SK-N-SH (cell line): ENCODE results near the gene TRDN. TPM values are rescaled to one million over a fixed set of nuclear protein-coding genes. Genes with fewer than 3 reads are reported as not detected.

Experiments used
- CTCF ChIA-PET: fragments of 300-600, 350-600 bp; formaldehyde crosslinking; extraction: SDS; loops from one replicate; lab custom pipeline; 2021; lab: Yijun Ruan, JAX
- POLR2A ChIA-PET: fragments of 350-600 bp; sonication (Branson Sonifier 250); formaldehyde crosslinking; extraction: SDS; loops from one replicate; lab custom pipeline; 2020; ENCODE audit warnings: antibody characterized with exemption, inconsistent platforms; lab: Yijun Ruan, JAX
- DNase-seq: peaks from one replicate; pipeline ENCODE4 v3.0.0; 2012
- H2AFZ ChIP-seq: fragments of 200-600 bp; sonication (generic); 2 replicates; pipeline ENCODE4 v1.8.1; 2016; ENCODE audit warnings: antibody characterized with exemption, mild to moderate bottlenecking, low read depth
- H3F3A ChIP-seq: fragments of 200-600 bp; sonication (generic); replicated peaks from 2 replicates; pipeline ENCODE3; 2016; ENCODE audit warnings: antibody characterized with exemption, mild to moderate bottlenecking; ENCODE audit not compliant: insufficient read depth
- H3K27ac ChIP-seq, 2 experiments: fragments of 200-500 bp in 1 of 2; fragments of 200-600 bp in 1 of 2; sonication (Bioruptor generic) in 1 of 2; sonication (generic), shearing (Covaris generic) in 1 of 2; 2 replicates each; pipeline versions ENCODE4 v1.5.1 to v1.6.1; 2014 to 2016; ENCODE audit warnings: low read depth in 2 of 2, inconsistent platforms in 1 of 2, low read length in 1 of 2, mild to moderate bottlenecking in 1 of 2, mixed read lengths in 1 of 2
- H3K27me3 ChIP-seq: fragments of 200-600 bp; sonication (generic), shearing (Covaris generic); 2 replicates; pipeline ENCODE4 v1.6.1; 2016; ENCODE audit warnings: mixed run types; ENCODE audit not compliant: insufficient read depth
- H3K36me3 ChIP-seq, 2 experiments: fragments of 200-500 bp in 1 of 2; fragments of 200-600 bp in 1 of 2; sonication (Bioruptor generic) in 1 of 2; sonication (generic) in 1 of 2; replicated peaks in 1 of 2; 2 replicates each; pipeline versions ENCODE3 to v1.5.1; 2014 to 2016; ENCODE audit warnings: low read length in 1 of 2, mild to moderate bottlenecking in 1 of 2; ENCODE audit not compliant: insufficient read depth in 2 of 2, control insufficient read depth in 1 of 2
- H3K4me1 ChIP-seq, 2 experiments: fragments of 200-500 bp in 1 of 2; fragments of 200-600 bp in 1 of 2; sonication (Bioruptor generic) in 1 of 2; sonication (generic), shearing (Covaris generic) in 1 of 2; 2 replicates each; pipeline versions ENCODE4 v1.5.1 to v1.6.1; 2014 to 2016; ENCODE audit warnings: low read depth in 1 of 2, low read length in 1 of 2, mixed run types in 1 of 2; ENCODE audit not compliant: insufficient read depth in 2 of 2, control insufficient read depth in 1 of 2
- H3K4me2 ChIP-seq: fragments of 200-600 bp; sonication (generic), shearing (Covaris generic); 2 replicates; pipeline ENCODE4 v1.6.1; 2017; ENCODE audit warnings: mixed run types
- H3K4me3 ChIP-seq, 2 experiments: fragments of 200-500 bp in 1 of 2; fragments of 200-600 bp in 1 of 2; sonication (Bioruptor generic) in 1 of 2; sonication (generic), shearing (Covaris generic) in 1 of 2; 2 replicates each; pipeline versions ENCODE4 v1.5.1 to v1.8.1; 2014 to 2016; ENCODE audit warnings: low read depth in 2 of 2, inconsistent platforms in 1 of 2, low read length in 1 of 2, mild to moderate bottlenecking in 1 of 2, mixed read lengths in 1 of 2, moderate library complexity in 1 of 2
- H3K79me2 ChIP-seq: fragments of 200-600 bp; sonication (generic); 2 replicates; pipeline ENCODE4 v1.8.1; 2017; ENCODE audit warnings: mild to moderate bottlenecking; ENCODE audit not compliant: insufficient read depth
- H3K9ac ChIP-seq: fragments of 200-600 bp; sonication (generic); 2 replicates; pipeline ENCODE4 v1.6.1; 2017; ENCODE audit warnings: mixed run types
- H3K9me2 ChIP-seq: fragments of 200-600 bp; sonication (generic); 2 replicates; pipeline ENCODE4 v1.6.1; 2017; ENCODE audit warnings: mixed run types
- H3K9me3 ChIP-seq: fragments of 200-600 bp; sonication (generic); 2 replicates; pipeline ENCODE4 v1.6.1; 2017; ENCODE audit warnings: mixed run types, mild to moderate bottlenecking, moderate library complexity
- H4K20me1 ChIP-seq: fragments of 200-600 bp; sonication (generic); 2 replicates; pipeline ENCODE4 v1.6.1; 2017; ENCODE audit warnings: mild to moderate bottlenecking, mixed run types; ENCODE audit not compliant: insufficient read depth
- ELF1 ChIP-seq: IDR thresholded peaks from 2 replicates; pipeline ENCODE4 v1.4.0; 2012
- EZH2phosphoT487 ChIP-seq: fragments of 200-600 bp; sonication (generic); IDR thresholded peaks from 2 replicates; pipeline ENCODE4 v1.6.1; 2017; ENCODE audit warnings: low read depth, mixed run types, mild to moderate bottlenecking, antibody characterized with exemption, moderate library complexity, borderline replicate concordance
- GABPA ChIP-seq: IDR thresholded peaks from 2 replicates; pipeline ENCODE4 v1.4.0; 2012; ENCODE audit warnings: low read depth, mild to moderate bottlenecking
- MXI1 ChIP-seq: IDR thresholded peaks from 2 replicates; pipeline ENCODE4 v1.6.1; 2012; ENCODE audit warnings: mild to moderate bottlenecking, low read depth, low read length, improper control_type of control experiment
- NRF1 ChIP-seq: IDR thresholded peaks from 2 replicates; pipeline ENCODE4 v1.6.1; 2012; ENCODE audit warnings: low read depth, mild to moderate bottlenecking, low read length
- POLR2AphosphoS5 ChIP-seq: IDR thresholded peaks from 2 replicates; pipeline ENCODE4 v1.6.1; 2012; ENCODE audit warnings: low read depth, low read length
- RCOR1 ChIP-seq: fragments of 150-350 bp; IDR thresholded peaks from 2 replicates; pipeline ENCODE4 v1.6.1; 2017; ENCODE audit warnings: antibody characterized with exemption, low read length
- RXRA ChIP-seq: IDR thresholded peaks from 2 replicates; pipeline ENCODE4 v1.4.0; 2012; ENCODE audit warnings: low read depth, mild to moderate bottlenecking, borderline replicate concordance
- SMC3 ChIP-seq: IDR thresholded peaks from 2 replicates; pipeline ENCODE4 v1.6.1; 2012; ENCODE audit warnings: low read depth, low read length, improper control_type of control experiment
- YY1 ChIP-seq: IDR thresholded peaks from 2 replicates; pipeline ENCODE4 v1.4.0; 2012; ENCODE audit warnings: low read depth, mild to moderate bottlenecking
- WGBS: methylation state at CpG from one replicate; pipeline ENCODE4 v1.1.6; 2017; ENCODE audit warnings: low lambda C conversion rate; 5-methylcytosine and 5-hydroxymethylcytosine counted together
- polyA plus RNA-seq, 3 experiments: library from polyadenylated mRNA; depleted of rRNA; stranded (reverse); fragments of >200 nt; gene quantifications; 2 replicates each; pipeline ENCODE4 v1.2.3, GENCODE V29; 2012
- TF ChIP-seq, protein P1 (sequence below): IDR thresholded peaks from 2 replicates; pipeline ENCODE4 v1.4.0; 2012; ENCODE audit warnings: low read depth, borderline replicate concordance
- TF ChIP-seq, protein P2 (sequence below): IDR thresholded peaks from 2 replicates; pipeline ENCODE4 v1.6.1; 2012; ENCODE audit warnings: mild to moderate bottlenecking, low read depth, low read length, moderate library complexity

Gene TRDN
- polyA plus RNA-seq, 1 of the 3 experiments (the other 2 are of a cell fraction) = not detected

DNA sequence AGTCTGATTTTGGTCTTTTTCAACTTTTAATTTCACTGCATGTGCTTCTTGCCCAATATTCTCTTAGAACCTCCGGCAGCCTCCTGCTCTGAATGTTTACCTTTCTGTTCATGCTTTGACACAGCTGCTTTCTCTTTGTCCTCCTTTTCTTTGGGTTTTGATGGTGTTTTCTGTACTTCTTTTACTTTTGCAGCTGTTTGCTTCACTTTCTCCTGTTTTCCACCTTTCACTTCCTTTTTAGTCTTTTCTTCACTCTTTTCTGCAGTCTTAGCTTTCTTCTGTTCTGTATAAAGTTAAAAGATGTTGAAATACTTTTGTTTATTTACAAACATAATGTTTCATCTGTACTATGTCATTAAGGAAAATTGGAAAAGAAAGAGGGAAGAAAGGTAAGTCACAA is 133.1 kb downstream of the TRDN start:
- Histone ChIP-seq H3K79me2 (no peaks in the 10 kb centered on the region), H3K36me3 (no peaks in the 10 kb centered on the region), H3F3A (no peaks in the 10 kb centered on the region), H3K9me2 (no peaks in the 10 kb centered on the region), H3K4me3 (no peak overlapping the region), H3K9ac (no peak overlapping the region), H3K27me3 (no peaks in the 10 kb centered on the region), H2AFZ (no peak overlapping the region), H3K9me3 (no peaks in the 10 kb centered on the region), H3K4me1 (no peaks in the 10 kb centered on the region), H3K27ac (no peak overlapping the region), H3K4me2 (no peak overlapping the region), H4K20me1 (no peaks in the 10 kb centered on the region)
- TF ChIP-seq RCOR1 = no peak
- no peak for TF ChIP-seq ELF1
- ChIA-PET CTCF (interaction anchor here (0.8 kb wide), 1 partner anchor 16 kb away, joined by 3 read pairs; no protein-coding TSS in a partner anchor), POLR2A (no interaction called here)
- DNase-seq = no peak
- WGBS = 0% methylated on average over 1 of the region's 1 CpG

GRCh38 chr6:123497025-123497424 is 139.7 kb downstream of the TRDN start:
- no peaks in the 10 kb centered on the region for H3F3A ChIP-seq
- no peak overlapping the region for H3K4me3 ChIP-seq
- TF ChIP-seq MXI1 (no peak), YY1 (no peak)
- TF ChIP-seq, protein P1, sequence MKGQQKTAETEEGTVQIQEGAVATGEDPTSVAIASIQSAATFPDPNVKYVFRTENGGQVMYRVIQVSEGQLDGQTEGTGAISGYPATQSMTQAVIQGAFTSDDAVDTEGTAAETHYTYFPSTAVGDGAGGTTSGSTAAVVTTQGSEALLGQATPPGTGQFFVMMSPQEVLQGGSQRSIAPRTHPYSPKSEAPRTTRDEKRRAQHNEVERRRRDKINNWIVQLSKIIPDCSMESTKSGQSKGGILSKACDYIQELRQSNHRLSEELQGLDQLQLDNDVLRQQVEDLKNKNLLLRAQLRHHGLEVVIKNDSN = no peak
- TF ChIP-seq, all 33 proteins: peak for 0
- ChIA-PET POLR2A (no interaction called here), CTCF (no interaction called here)
- no peak for DNase-seq
- Histone ChIP-seq H3K4me2 (no peak overlapping the region), H3K36me3 (no peaks in the 10 kb centered on the region), H3K4me1 (no peaks in the 10 kb centered on the region), H3K9me2 (no peaks in the 10 kb centered on the region), H3K9ac (no peak overlapping the region), H4K20me1 (no peaks in the 10 kb centered on the region), H3K9me3 (no peaks in the 10 kb centered on the region), H3K79me2 (no peaks in the 10 kb centered on the region), H3K27me3 (no peaks in the 10 kb centered on the region), H2AFZ (no peak overlapping the region), H3K27ac (no peak overlapping the region)
- WGBS = 8% methylated on average over 2 of the region's 2 CpGs

DNA sequence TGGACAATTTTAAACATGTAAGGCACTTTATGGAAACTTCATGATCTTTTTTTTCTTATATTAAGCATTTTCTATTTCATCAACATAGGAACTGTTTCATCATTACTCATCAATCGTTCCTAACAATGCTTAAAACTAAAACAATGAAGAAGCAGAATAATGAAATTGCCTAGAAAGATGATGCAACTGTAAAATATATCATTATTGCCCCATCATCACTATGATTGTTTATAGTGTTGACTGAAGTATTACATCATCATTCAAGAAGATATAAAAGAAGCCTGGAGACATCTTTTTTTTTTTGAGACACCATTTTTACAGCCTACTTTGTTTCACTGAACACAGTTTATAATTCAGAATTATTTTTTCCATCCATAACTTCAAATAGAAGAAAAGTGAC is 147.2 kb downstream of the TRDN start:
- H3K4me2 ChIP-seq = no peak overlapping the region
- DNase-seq = no peak
- ChIA-PET CTCF (no interaction called here), POLR2A (no interaction called here)
- 2% methylated on average over 1 of the region's 1 CpG for WGBS
- H3F3A ChIP-seq = no peaks in the 10 kb centered on the region
- H3K9ac ChIP-seq = no peak overlapping the region
- no peaks in the 10 kb centered on the region for H4K20me1 ChIP-seq
- no peaks in the 10 kb centered on the region for H3K36me3 ChIP-seq
- TF ChIP-seq POLR2AphosphoS5 (no peak), SMC3 (no peak), GABPA (no peak), MXI1 (no peak), EZH2phosphoT487 (no peak), NRF1 (no peak), RCOR1 (no peak), RXRA (no peak)
- TF ChIP-seq, protein P2, sequence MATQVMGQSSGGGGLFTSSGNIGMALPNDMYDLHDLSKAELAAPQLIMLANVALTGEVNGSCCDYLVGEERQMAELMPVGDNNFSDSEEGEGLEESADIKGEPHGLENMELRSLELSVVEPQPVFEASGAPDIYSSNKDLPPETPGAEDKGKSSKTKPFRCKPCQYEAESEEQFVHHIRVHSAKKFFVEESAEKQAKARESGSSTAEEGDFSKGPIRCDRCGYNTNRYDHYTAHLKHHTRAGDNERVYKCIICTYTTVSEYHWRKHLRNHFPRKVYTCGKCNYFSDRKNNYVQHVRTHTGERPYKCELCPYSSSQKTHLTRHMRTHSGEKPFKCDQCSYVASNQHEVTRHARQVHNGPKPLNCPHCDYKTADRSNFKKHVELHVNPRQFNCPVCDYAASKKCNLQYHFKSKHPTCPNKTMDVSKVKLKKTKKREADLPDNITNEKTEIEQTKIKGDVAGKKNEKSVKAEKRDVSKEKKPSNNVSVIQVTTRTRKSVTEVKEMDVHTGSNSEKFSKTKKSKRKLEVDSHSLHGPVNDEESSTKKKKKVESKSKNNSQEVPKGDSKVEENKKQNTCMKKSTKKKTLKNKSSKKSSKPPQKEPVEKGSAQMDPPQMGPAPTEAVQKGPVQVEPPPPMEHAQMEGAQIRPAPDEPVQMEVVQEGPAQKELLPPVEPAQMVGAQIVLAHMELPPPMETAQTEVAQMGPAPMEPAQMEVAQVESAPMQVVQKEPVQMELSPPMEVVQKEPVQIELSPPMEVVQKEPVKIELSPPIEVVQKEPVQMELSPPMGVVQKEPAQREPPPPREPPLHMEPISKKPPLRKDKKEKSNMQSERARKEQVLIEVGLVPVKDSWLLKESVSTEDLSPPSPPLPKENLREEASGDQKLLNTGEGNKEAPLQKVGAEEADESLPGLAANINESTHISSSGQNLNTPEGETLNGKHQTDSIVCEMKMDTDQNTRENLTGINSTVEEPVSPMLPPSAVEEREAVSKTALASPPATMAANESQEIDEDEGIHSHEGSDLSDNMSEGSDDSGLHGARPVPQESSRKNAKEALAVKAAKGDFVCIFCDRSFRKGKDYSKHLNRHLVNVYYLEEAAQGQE = no peak
- TF ChIP-seq, all 33 proteins: peak for 0
- H2AFZ ChIP-seq = no peak overlapping the region
- no peaks in the 10 kb centered on the region for H3K9me2 ChIP-seq
- H3K4me3 ChIP-seq = no peak overlapping the region
- no peak overlapping the region for H3K27ac ChIP-seq
- H3K79me2 ChIP-seq = no peaks in the 10 kb centered on the region
- no peaks in the 10 kb centered on the region for H3K27me3 ChIP-seq
- H3K4me1 ChIP-seq = no peaks in the 10 kb centered on the region; a peak in 1 of 4 replicates
- no peaks in the 10 kb centered on the region for H3K9me3 ChIP-seq
